Osteocyte (in vitro differentiated cells): ENCODE data around the gene TIGD6. TPM values are rescaled to one million over a fixed set of nuclear protein-coding genes. Genes with fewer than 3 reads are reported as not detected.
A peak's percentile ranks its signal among the peaks of the same experiment; 100 is the strongest.

Source experiments
- DNase-seq: peaks from one replicate; pipeline ENCODE4 v3.0.0; 2021; ENCODE audit warnings: mixed read lengths; ENCODE audit not compliant: unreplicated experiment; ENCODE audit errors: extremely low spot score
- H3K27ac Mint-ChIP-seq: one replicate; pipeline ENCODE4 v1.8.0; 2021; ENCODE audit warnings: mild to moderate bottlenecking, mixed read lengths; ENCODE audit not compliant: unreplicated experiment
- H3K27me3 Mint-ChIP-seq: one replicate; pipeline ENCODE4 v1.8.0; 2021; ENCODE audit warnings: mixed read lengths; ENCODE audit not compliant: unreplicated experiment
- H3K36me3 Mint-ChIP-seq: one replicate; pipeline ENCODE4 v1.8.0; 2021; ENCODE audit warnings: mixed read lengths; ENCODE audit not compliant: unreplicated experiment
- H3K4me1 Mint-ChIP-seq: one replicate; pipeline ENCODE4 v1.8.0; 2021; ENCODE audit warnings: mixed read lengths; ENCODE audit not compliant: unreplicated experiment
- H3K4me3 Mint-ChIP-seq: one replicate; pipeline ENCODE4 v1.8.0; 2021; ENCODE audit warnings: mild to moderate bottlenecking, moderate library complexity, mixed read lengths; ENCODE audit not compliant: unreplicated experiment
- H3K9me3 Mint-ChIP-seq: one replicate; pipeline ENCODE4 v1.8.0; 2021; ENCODE audit warnings: mixed read lengths; ENCODE audit not compliant: unreplicated experiment
- CTCF ChIP-seq: fragments of 200-600 bp; sonication (generic); IDR thresholded peaks from 2 replicates; pipeline ENCODE4 v1.5.0; 2021; ENCODE audit warnings: antibody characterized with exemption, mild to moderate bottlenecking, moderate library complexity
- total RNA-seq: library from RNA; stranded (reverse); gene quantifications from 2 replicates; pipeline ENCODE4 v1.2.1, GENCODE V29; 2021

TIGD6 gene
- total RNA-seq, 1 donor from 2014 or later = 5.9 TPM

- H3K36me3 Mint-ChIP-seq = peaks cover 19% of the 10 kb centered on the region
- peak overlapping the region; percentile 89 for H3K4me3 Mint-ChIP-seq
- H3K27ac Mint-ChIP-seq = peak overlapping the region; percentile 63
- no peaks in the 10 kb centered on the region for H3K9me3 Mint-ChIP-seq
- no peak for TF ChIP-seq CTCF
- H3K4me1 Mint-ChIP-seq = peaks cover 37% of the 10 kb centered on the region
- no peaks in the 10 kb centered on the region for H3K27me3 Mint-ChIP-seq
- no peak for DNase-seq
Observed at GRCh38 chr5:150000990-150001659, 671 bp upstream of the TIGD6 start.

- no peak for DNase-seq
- no peaks in the 10 kb centered on the region for H3K27me3 Mint-ChIP-seq
- no peak for TF ChIP-seq CTCF
- peak overlapping the region; percentile 89 for H3K4me3 Mint-ChIP-seq
- peaks cover 36% of the 10 kb centered on the region for H3K4me1 Mint-ChIP-seq
- H3K27ac Mint-ChIP-seq = peak overlapping the region; percentile 87
- peaks cover 17% of the 10 kb centered on the region for H3K36me3 Mint-ChIP-seq
- H3K9me3 Mint-ChIP-seq = no peaks in the 10 kb centered on the region
Observed at GRCh38 chr5:149999866-150000255, 593 bp downstream of the TIGD6 start.

- H3K27me3 Mint-ChIP-seq = no peaks in the 10 kb centered on the region
- H3K4me3 Mint-ChIP-seq = peak overlapping the region; percentile 89
- peaks cover 34% of the 10 kb centered on the region for H3K4me1 Mint-ChIP-seq
- H3K36me3 Mint-ChIP-seq = peaks cover 13% of the 10 kb centered on the region
- H3K27ac Mint-ChIP-seq = peak overlapping the region; percentile 87
- no peaks in the 10 kb centered on the region for H3K9me3 Mint-ChIP-seq
- no peak for TF ChIP-seq CTCF
- DNase-seq = no peak
Observed at GRCh38 chr5:149999359-149999758, 1.1 kb downstream of the TIGD6 start.

- no peak overlapping the region for H3K27ac Mint-ChIP-seq
- H3K27me3 Mint-ChIP-seq = no peaks in the 10 kb centered on the region
- TF ChIP-seq CTCF = no peak
- DNase-seq = no peak
- no peak overlapping the region for H3K4me3 Mint-ChIP-seq
- H3K4me1 Mint-ChIP-seq = peaks cover 29% of the 10 kb centered on the region
- H3K9me3 Mint-ChIP-seq = no peaks in the 10 kb centered on the region
- H3K36me3 Mint-ChIP-seq = peaks cover 9% of the 10 kb centered on the region
Observed at GRCh38 chr5:149998281-149998680, 2.2 kb downstream of the TIGD6 start.

- Mint-ChIP-seq H3K9me3 (no peaks in the 10 kb centered on the region), H3K27me3 (no peaks in the 10 kb centered on the region), H3K4me3 (no peak overlapping the region), H3K27ac (no peak overlapping the region), H3K4me1 (peaks cover 15% of the 10 kb centered on the region), H3K36me3 (peaks cover 9% of the 10 kb centered on the region)
- TF ChIP-seq CTCF = no peak
- no peak for DNase-seq
Observed at GRCh38 chr5:149996205-149996890, 4.1 kb downstream of the TIGD6 start.
